ENCODE measurements around the gene TUBA3D.
"Not testable (repeated sequence)": the region's sequence is repeated elsewhere in the genome, so short reads cannot be mapped to it uniquely, and the experiment has no call there.

TUBA3D gene

GRCh38 chr2:131475831-131476230 is at the start of gene TUBA3D:
TSS of gene TUBA3D (plus strand) at chr2:131476119. CDS start at chr2:131476200, 81 bp downstream.
- DNase-seq (ENCODE audit: low read depth in 2 of 2) = no peak

- DNase-seq (ENCODE audit: low read depth in 2 of 2) = no peak
Measured at GRCh38 chr2:131426727-131427126, 49.2 kb upstream of the TUBA3D start.

- no peak for DNase-seq (ENCODE audit: low read depth in 2 of 2)
Measured at GRCh38 chr2:131431336-131431735, 44.6 kb upstream of the TUBA3D start.

- not testable (repeated sequence) for DNase-seq (ENCODE audit: low read depth in 2 of 2)
Measured at GRCh38 chr2:131440742-131441468, 35.0 kb upstream of the TUBA3D start.

GRCh38 chr2:131444736-131445514 is 31.0 kb upstream of the TUBA3D start:
- DNase-seq (ENCODE audit: low read depth in 2 of 2) = not testable (repeated sequence)

GRCh38 chr2:131445515-131445797 is 30.5 kb upstream of the TUBA3D start:
- not testable (repeated sequence) for DNase-seq (ENCODE audit: low read depth in 2 of 2)

- DNase-seq (ENCODE audit: low read depth in 2 of 2) = no peak
Measured at GRCh38 chr2:131445896-131446295, 30.0 kb upstream of the TUBA3D start.

GRCh38 chr2:131447981-131448380 is 27.9 kb upstream of the TUBA3D start:
- not testable (repeated sequence) for DNase-seq (ENCODE audit: low read depth in 2 of 2)

GRCh38 chr2:131451265-131451949 is 24.5 kb upstream of the TUBA3D start:
- DNase-seq (ENCODE audit: low read depth in 2 of 2) = not testable (repeated sequence)

- not testable (repeated sequence) for DNase-seq (ENCODE audit: low read depth in 2 of 2)
Measured at GRCh38 chr2:131454914-131455313, 21.0 kb upstream of the TUBA3D start.

- not testable (repeated sequence) for DNase-seq (ENCODE audit: low read depth in 2 of 2)
Measured at GRCh38 chr2:131467722-131468121, 8.2 kb upstream of the TUBA3D start.

- not testable (repeated sequence) for DNase-seq (ENCODE audit: low read depth in 2 of 2)
Measured at GRCh38 chr2:131470944-131471343, 5.0 kb upstream of the TUBA3D start.

- DNase-seq (ENCODE audit: low read depth in 2 of 2) = not testable (repeated sequence)
Measured at GRCh38 chr2:131471624-131472023, 4.3 kb upstream of the TUBA3D start.

- not testable (repeated sequence) for DNase-seq (ENCODE audit: low read depth in 2 of 2)
Measured at GRCh38 chr2:131473266-131473665, 2.7 kb upstream of the TUBA3D start.

GRCh38 chr2:131476363-131476762 is 444 bp downstream of the TUBA3D start:
- DNase-seq (ENCODE audit: low read depth in 2 of 2) = not testable (repeated sequence)

GRCh38 chr2:131477227-131477626 is 1.3 kb downstream of the TUBA3D start:
- DNase-seq (ENCODE audit: low read depth in 2 of 2) = not testable (repeated sequence)

- not testable (repeated sequence) for DNase-seq (ENCODE audit: low read depth in 2 of 2)
Measured at GRCh38 chr2:131478074-131478849, 2.3 kb downstream of the TUBA3D start.

- DNase-seq (ENCODE audit: low read depth in 2 of 2) = not testable (repeated sequence)
Measured at GRCh38 chr2:131478850-131479461, 3.0 kb downstream of the TUBA3D start.

- not testable (repeated sequence) for DNase-seq (ENCODE audit: low read depth in 2 of 2)
Measured at GRCh38 chr2:131480351-131480750, 4.4 kb downstream of the TUBA3D start.

- not testable (repeated sequence) for DNase-seq (ENCODE audit: low read depth in 2 of 2)
Measured at GRCh38 chr2:131482506-131483155, 6.7 kb downstream of the TUBA3D start.

Data from stimulated activated CD8-positive, alpha-beta memory T cell treated with anti-CD3 and anti-CD28 coated beads, Interleukin-7, amount 100 ng/mL, for 4 hours (primary cell).